Cardiac muscle cell (in vitro differentiated cells and primary cell): ENCODE data around the gene ADAMTSL1. TPM values are rescaled to one million over a fixed set of nuclear protein-coding genes. Genes with fewer than 3 reads are reported as not detected.

Source experiments
- DNase-seq, 2 donors: peaks; one replicate each; pipeline versions ENCODE4 v3.0.0 to v3.0.0-alpha.2; 2010 to 2017; ENCODE audit warnings: low read depth in 1 of 2, low spot score in 1 of 2
- H3K27ac ChIP-seq: fragments of 200-600 bp; sonication (generic); 2 replicates; pipeline ENCODE4 v1.5.1; 2016
- H3K27me3 ChIP-seq: fragments of 200-600 bp; sonication (generic); 2 replicates; pipeline ENCODE4 v1.6.0; 2016; ENCODE audit warnings: control low read depth
- H3K36me3 ChIP-seq: fragments of 200-600 bp; sonication (generic); 2 replicates; pipeline ENCODE4 v1.5.1; 2016; ENCODE audit warnings: control low read depth
- H3K4me1 ChIP-seq: fragments of 200-600 bp; sonication (generic); 2 replicates; pipeline ENCODE4 v1.8.1; 2017; ENCODE audit warnings: low read depth, mild to moderate bottlenecking, mixed run types
- H3K4me3 ChIP-seq: fragments of 200-600 bp; sonication (generic); 2 replicates; pipeline ENCODE4 v1.5.1; 2016; ENCODE audit warnings: mild to moderate bottlenecking
- H3K9me3 ChIP-seq: fragments of 200-600 bp; sonication (generic); 2 replicates; pipeline ENCODE4 v1.5.1; 2017; ENCODE audit warnings: low read depth, mild to moderate bottlenecking, control low read depth
- CTCF ChIP-seq: IDR thresholded peaks from 2 replicates; pipeline ENCODE4 v1.5.1; 2012; ENCODE audit warnings: low read depth, mild to moderate bottlenecking, low read length
- polyA plus RNA-seq: library from polyadenylated mRNA; unstranded; fragments of >200 nt; fragmentation: Nextera tagmentation; extraction: Ambion mirVana; gene quantifications from 2 replicates; pipeline ENCODE4 v1.2.1, GENCODE V29; 2016
- total RNA-seq: library from RNA; depleted of rRNA; stranded (reverse); fragments of >200 nt; gene quantifications from 2 replicates; pipeline ENCODE4 v1.2.3, GENCODE V29; 2016

Gene ADAMTSL1
- total and polyA plus RNA-seq, 2 experiments from 2014 or later = 12.6 to 63.0 TPM

GRCh38 chr9:18941060-18941740, 467.2 kb downstream of the ADAMTSL1 start:
- Histone ChIP-seq H3K36me3 (no peaks in the 10 kb centered on the region), H3K9me3 (no peaks in the 10 kb centered on the region), H3K27ac (no peak overlapping the region), H3K4me3 (no peak overlapping the region), H3K4me1 (no peaks in the 10 kb centered on the region), H3K27me3 (no peaks in the 10 kb centered on the region)
- DNase-seq = no peak
- TF ChIP-seq CTCF = no peak

- H3K9me3 ChIP-seq = no peaks in the 10 kb centered on the region
- DNase-seq = no peak
- H3K4me3 ChIP-seq = no peak overlapping the region
- H3K36me3 ChIP-seq = no peaks in the 10 kb centered on the region
- H3K27me3 ChIP-seq = no peaks in the 10 kb centered on the region
- no peak overlapping the region for H3K27ac ChIP-seq
- TF ChIP-seq CTCF = no peak
- H3K4me1 ChIP-seq = no peaks in the 10 kb centered on the region
Measured at GRCh38 chr9:18942801-18943200, 468.8 kb downstream of the ADAMTSL1 start.

- DNase-seq = no peak
- Histone ChIP-seq H3K4me1 (no peaks in the 10 kb centered on the region), H3K27ac (no peak overlapping the region), H3K27me3 (no peaks in the 10 kb centered on the region), H3K4me3 (no peak overlapping the region), H3K9me3 (no peaks in the 10 kb centered on the region), H3K36me3 (no peaks in the 10 kb centered on the region)
- TF ChIP-seq CTCF = no peak
Measured at GRCh38 chr9:18947892-18948339, 474.0 kb downstream of the ADAMTSL1 start.

- Histone ChIP-seq H3K4me3 (no peak overlapping the region), H3K9me3 (no peaks in the 10 kb centered on the region), H3K36me3 (no peaks in the 10 kb centered on the region), H3K4me1 (no peaks in the 10 kb centered on the region), H3K27ac (no peak overlapping the region), H3K27me3 (no peaks in the 10 kb centered on the region)
- no peak for DNase-seq
- no peak for TF ChIP-seq CTCF
Measured at GRCh38 chr9:18951936-18952335, 478.0 kb downstream of the ADAMTSL1 start.

GRCh38 chr9:18955626-18956025, 481.7 kb downstream of the ADAMTSL1 start:
- DNase-seq = no peak
- H3K27me3 ChIP-seq = no peaks in the 10 kb centered on the region
- H3K36me3 ChIP-seq = no peaks in the 10 kb centered on the region
- no peak overlapping the region for H3K4me3 ChIP-seq
- no peak overlapping the region for H3K27ac ChIP-seq
- H3K4me1 ChIP-seq = no peaks in the 10 kb centered on the region
- TF ChIP-seq CTCF = no peak
- H3K9me3 ChIP-seq = no peaks in the 10 kb centered on the region
